ENCODE results near the gene ERLIN1.

ERLIN1 gene

GRCh38 chr10:100185364-100186252, at the start of gene ERLIN1:
TSS of gene ERLIN1 (minus strand) at chr10:100186029. CDS start at chr10:100185626, 403 bp downstream.
- DNase-seq = peak; percentile 93

- DNase-seq = no peak
Measured at GRCh38 chr10:100232101-100232500, 46.3 kb upstream of the ERLIN1 start.

- DNase-seq = no peak
Measured at GRCh38 chr10:100229819-100230422, 44.1 kb upstream of the ERLIN1 start.

- DNase-seq = no peak
Measured at GRCh38 chr10:100223879-100224278, 38.0 kb upstream of the ERLIN1 start.

- DNase-seq = no peak
Measured at GRCh38 chr10:100222529-100222928, 36.7 kb upstream of the ERLIN1 start.

- DNase-seq = no peak
Measured at GRCh38 chr10:100216006-100216405, 30.2 kb upstream of the ERLIN1 start.

GRCh38 chr10:100209303-100209702, 23.5 kb upstream of the ERLIN1 start:
- no peak for DNase-seq

- no peak for DNase-seq
Measured at GRCh38 chr10:100208276-100208675, 22.4 kb upstream of the ERLIN1 start.

GRCh38 chr10:100204370-100204769, 18.5 kb upstream of the ERLIN1 start:
- no peak for DNase-seq

GRCh38 chr10:100201549-100201948, 15.7 kb upstream of the ERLIN1 start:
- no peak for DNase-seq

- no peak for DNase-seq
Measured at GRCh38 chr10:100194711-100195110, 8.9 kb upstream of the ERLIN1 start.

DNA sequence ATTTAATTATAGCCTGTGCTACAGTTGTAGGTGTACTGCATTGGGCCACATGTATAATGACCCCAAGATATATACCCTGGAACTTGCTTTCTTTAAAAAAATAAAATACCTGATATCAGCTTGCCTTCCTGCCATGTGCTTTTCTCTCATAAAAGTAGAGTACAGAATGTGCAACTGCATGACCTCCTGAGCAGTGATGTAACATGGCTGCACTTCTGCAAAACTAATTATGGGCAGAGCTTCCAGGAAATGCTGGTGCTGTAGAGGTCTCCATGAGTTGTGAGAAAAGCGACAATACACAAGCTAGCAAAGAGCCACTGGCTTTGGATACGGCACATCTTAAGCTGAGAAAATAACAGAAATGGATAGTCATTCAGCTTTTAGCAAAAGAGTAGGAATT, 6.5 kb upstream of the ERLIN1 start:
- DNase-seq = no peak

DNA sequence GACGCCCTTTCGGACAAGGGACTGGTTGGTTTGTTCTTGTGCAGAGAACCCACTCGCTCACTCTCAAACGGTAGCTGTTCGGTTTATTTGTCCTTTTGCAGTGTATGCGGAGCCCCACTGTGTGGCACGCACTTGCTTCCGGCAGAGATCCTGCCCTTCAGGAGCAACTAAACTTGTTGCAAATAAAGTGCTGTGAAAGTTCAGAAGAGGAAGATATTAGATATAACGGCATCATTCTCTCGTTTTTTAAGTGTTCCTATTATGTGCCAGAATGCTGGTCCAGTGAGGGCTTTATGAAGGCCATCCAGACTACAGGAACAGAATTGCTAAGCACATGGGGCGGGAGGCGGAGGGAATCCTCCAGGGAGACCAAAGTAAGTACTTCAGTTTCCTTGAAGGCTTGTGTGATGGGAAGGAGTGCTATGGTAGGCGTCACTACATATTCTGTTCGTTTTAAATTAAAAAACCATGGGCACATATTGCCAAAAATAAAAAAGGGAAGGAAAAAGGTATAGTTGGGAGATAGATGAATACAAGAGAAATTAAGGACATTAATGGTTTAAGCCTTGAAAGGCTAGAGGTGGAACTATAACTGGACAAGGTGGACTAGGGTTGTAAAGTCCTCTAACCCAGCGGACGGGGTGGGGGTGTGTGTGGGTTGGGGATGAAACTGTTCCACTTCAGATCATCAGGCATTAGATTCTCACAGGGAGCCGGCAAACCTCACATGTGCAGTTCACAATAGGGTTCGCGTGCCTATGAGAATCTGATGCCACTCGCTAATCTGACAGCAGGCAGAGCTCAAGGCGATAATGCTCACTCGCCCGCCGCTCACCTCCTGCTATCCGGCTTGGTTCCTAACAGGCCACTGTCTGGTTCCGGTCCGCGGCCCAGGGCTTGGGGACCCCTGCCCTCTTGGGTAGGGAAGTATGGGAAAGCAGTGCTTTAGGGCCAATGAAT, 704 bp upstream of the ERLIN1 start:
- DNase-seq = peak; percentile 39

DNA sequence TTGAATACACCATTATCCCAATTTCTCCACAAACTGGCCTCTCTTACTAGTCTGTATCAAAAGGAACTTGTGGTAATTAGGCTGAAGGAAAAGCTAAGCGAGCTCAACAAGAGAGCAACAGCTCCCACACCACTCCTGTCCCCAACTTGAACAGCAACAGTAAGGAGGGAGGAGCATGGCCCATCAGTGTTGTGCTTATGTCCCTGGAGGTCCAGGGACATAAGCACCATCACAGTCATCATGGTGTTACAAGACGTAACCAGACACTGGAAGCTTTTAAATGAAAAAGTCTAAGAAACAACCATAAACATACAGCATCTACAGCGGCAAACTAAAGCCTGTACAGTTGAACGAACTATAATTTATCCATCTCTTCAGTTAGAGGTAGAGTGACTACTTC, 989 bp downstream of the ERLIN1 start:
- DNase-seq = peak; percentile 13

- DNase-seq = no peak
Measured at GRCh38 chr10:100184426-100184825, 1.4 kb downstream of the ERLIN1 start.

DNA sequence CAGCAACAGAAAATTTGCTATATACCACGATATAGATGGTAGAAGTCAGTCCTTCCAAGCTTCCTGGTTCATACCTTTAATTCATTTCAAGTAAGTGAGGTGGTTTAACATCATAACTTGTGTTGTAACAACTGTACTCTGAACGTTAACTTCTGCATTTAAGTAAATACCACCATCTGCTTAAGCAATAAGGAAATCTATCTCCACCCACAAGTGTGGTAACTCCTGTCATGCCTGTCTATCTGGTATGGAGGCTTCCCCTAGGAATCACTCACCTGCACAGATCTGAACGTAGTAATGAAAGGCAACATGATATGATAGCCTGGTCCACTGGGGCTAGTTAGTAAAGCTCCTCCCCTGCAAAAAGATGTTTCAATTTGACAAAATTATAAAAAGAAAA, 2.3 kb downstream of the ERLIN1 start:
- no peak for DNase-seq

- no peak for DNase-seq
Measured at GRCh38 chr10:100182908-100183307, 2.9 kb downstream of the ERLIN1 start.

- DNase-seq = peak; percentile 15
Measured at GRCh38 chr10:100182281-100182680, 3.5 kb downstream of the ERLIN1 start.

DNA sequence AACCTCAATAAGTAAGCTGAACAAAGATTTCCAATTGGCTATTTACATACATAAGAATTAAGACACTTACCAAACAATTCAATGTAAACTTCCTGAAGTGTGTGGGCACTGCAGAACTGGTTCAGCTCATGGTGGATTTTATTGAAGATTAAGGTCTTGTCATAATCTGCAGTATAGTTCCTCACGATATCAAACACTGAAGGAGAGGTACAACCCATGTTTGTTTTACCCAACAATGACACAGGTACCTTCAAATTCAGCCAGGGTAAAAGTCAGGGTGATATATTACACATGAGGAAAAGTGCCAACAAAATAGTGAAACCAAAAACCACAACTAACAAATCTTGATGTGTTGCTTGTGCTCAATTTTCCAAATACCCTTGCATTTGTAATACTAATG, 10.0 kb downstream of the ERLIN1 start:
- DNase-seq = no peak

DNA sequence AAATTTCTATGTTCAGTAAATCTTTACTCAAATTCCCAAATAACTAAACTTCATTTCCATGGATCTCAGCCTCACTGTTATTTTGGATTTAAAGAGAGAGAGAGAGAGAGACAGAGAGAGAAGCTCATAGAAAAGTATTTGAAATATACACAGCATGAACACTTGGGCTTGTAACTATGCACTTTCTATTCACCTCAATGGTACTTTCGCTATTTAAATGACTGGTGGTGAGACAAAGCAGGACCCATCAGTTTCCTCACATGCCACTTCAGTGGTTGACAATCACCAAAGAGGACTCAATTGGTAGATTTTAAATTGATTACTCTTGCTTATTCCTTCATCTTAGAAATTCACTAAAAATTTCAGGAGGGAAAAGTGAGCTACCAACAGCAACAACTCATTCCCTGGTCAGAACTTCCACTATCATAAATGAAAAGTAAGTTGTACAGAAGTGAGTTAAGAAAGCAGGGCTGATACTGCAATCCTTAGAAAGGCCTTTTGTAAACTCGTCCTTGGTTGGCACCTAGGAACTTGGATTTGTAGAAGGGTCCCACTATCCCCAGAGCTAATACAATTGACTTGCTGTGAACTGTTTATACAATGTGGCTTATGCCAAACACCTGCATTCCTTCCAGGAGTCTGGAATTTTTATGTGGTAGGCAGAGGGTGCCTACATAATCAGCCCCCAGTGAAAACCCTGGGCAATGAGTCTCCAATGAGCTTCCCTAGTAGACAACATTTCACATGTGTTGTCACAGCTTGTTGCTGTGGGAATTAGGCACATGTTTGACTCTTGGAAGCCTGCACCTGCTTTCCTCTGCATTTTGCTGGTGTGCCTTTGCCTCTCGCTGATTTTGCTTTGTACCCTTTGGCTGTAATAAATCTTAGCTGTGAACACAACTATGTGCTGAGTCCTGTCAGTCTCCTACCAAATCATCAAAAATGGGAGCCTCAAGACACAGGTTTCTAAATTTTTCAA, 10.8 kb downstream of the ERLIN1 start:
- no peak for DNase-seq

DNA sequence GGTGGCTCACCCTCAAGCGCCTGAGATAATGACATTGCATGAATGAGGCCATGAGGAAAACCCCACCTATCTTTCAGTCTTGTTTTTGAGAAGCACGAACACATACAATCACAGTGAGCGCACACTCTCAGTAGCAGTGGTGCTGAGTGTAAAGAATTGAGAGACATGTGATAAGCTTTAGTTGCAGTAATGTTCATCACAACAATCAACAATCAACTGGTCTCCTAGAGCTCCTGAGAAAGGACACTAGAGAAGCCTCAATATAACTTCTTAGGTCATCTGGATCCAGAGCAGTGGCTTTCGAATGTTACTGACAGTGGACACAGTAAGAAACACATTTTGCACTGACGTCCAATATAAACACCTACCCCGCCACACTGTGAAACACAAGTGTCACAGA, 12.8 kb downstream of the ERLIN1 start:
- no peak for DNase-seq

GRCh38 chr10:100172349-100172748, 13.5 kb downstream of the ERLIN1 start:
- DNase-seq = no peak

All from GDM1 (cell line).